ENCODE results near the gene ITIH3. TPM values are rescaled to one million over a fixed set of nuclear protein-coding genes. Genes with fewer than 3 reads are reported as not detected.

Gene ITIH3
- polyA plus RNA-seq, 1 of the 3 experiments (the other 2 are of a cell fraction): 4.3 TPM

DNA sequence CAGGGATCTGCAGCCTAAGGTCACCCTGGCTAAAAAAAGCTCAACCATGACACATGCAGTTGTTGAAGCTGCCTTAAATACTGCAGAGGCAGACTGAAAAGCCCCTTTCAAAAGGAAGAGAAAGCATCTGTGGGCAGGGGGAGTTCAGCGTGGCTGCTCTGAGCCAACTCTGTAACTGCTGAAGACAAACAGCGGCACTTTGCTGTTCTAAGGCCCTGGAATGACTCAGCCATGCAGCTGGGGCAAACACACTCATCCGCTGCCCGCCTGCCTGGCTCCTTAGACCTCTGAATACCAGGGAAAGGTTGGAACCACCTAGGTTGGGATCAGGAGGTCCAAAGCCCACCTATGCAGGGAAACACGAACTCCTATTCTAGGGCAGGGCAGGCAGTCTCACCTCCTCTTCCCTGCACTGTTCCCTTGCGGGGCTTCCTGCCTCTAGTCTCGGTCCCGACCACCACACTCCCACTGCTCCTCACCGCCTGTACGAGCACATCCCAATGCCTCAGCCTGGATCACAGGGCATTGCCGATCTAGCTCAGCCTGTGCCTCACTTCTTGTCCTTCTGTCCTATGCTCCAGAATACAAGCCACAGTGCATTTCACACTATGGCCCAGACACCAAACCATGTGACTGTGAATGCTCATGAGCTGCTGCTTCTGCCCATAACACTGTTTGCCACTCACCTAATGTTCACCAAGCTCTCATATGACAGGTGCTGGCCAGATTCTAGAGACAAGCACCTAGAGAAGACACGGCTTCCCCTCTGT lies 46.8 kb downstream of the ITIH3 start:
- Histone ChIP-seq H3K79me2 (ENCODE audit: insufficient read depth) (no peaks in the 10 kb centered on the region), H3K9me2 (no peaks in the 10 kb centered on the region), H3K27me3 (ENCODE audit: insufficient read depth) (no peaks in the 10 kb centered on the region), H3K4me2 (no peak overlapping the region), H3K9ac (no peak overlapping the region), H3K9me3 (no peaks in the 10 kb centered on the region), H3K36me3 (replicated peaks in 1 of 2; ENCODE audit: control insufficient read depth in 1 of 2, insufficient read depth in 2 of 2, low read length in 1 of 2) (peaks cover 0 to 21% of the 10 kb centered on the region in 2 experiments), H2AFZ (ENCODE audit: low read depth) (no peak overlapping the region), H4K20me1 (ENCODE audit: insufficient read depth) (no peaks in the 10 kb centered on the region), H3K4me3 (ENCODE audit: low read depth in 2 of 2, low read length in 1 of 2) (no peak overlapping the region), H3F3A (replicated peaks; ENCODE audit: insufficient read depth) (no peaks in the 10 kb centered on the region), H3K4me1 (ENCODE audit: control insufficient read depth in 1 of 2, insufficient read depth in 2 of 2, low read depth in 1 of 2, low read length in 1 of 2) (no peaks in the 10 kb centered on the region), H3K27ac (ENCODE audit: low read depth in 2 of 2, low read length in 1 of 2) (no peak overlapping the region)
- ChIA-PET POLR2A (interaction anchor here (0.6 kb wide), 1 partner anchor 290 kb away, joined by 4 read pairs; no protein-coding TSS in a partner anchor), CTCF (interaction anchor here (0.8 to 1.5 kb wide), 2 partner anchors 11 to 232 kb away, joined by 3 read pairs; no protein-coding TSS in a partner anchor)
- TF ChIP-seq SIN3A (IDR thresholded peaks at IDR 0.05; ENCODE audit: borderline replicate concordance, low read depth, low read length) (no peak), MEF2A (IDR thresholded peaks at IDR 0.05; ENCODE audit: borderline replicate concordance, low read depth) (no peak), CHD2 (IDR thresholded peaks at IDR 0.05; ENCODE audit: low read length, partially characterized antibody) (no peak), GATA2 (CRISPR knock-in tag; IDR thresholded peaks at IDR 0.05) (no peak), RAD21 (IDR thresholded peaks at IDR 0.05; ENCODE audit: low read length) (no peak), RXRA (IDR thresholded peaks at IDR 0.05; ENCODE audit: borderline replicate concordance, low read depth) (no peak), YY1 (IDR thresholded peaks at IDR 0.05; ENCODE audit: low read depth) (no peak), EP300 (IDR thresholded peaks at IDR 0.05; ENCODE audit: borderline replicate concordance in 1 of 2, low read depth in 1 of 2, low read length in 1 of 2) (no peak), USF1 (IDR thresholded peaks at IDR 0.05; ENCODE audit: borderline replicate concordance, low read depth) (no peak), NRF1 (IDR thresholded peaks at IDR 0.05; ENCODE audit: low read depth, low read length) (no peak), ZBTB33 (IDR thresholded peaks at IDR 0.05; ENCODE audit: borderline replicate concordance, low read depth) (no peak), TAF1 (IDR thresholded peaks at IDR 0.05; ENCODE audit: borderline replicate concordance, low read depth, low read length) (no peak), RCOR1 (IDR thresholded peaks at IDR 0.05; ENCODE audit: low read length) (no peak), POLR2AphosphoS5 (IDR thresholded peaks at IDR 0.05; ENCODE audit: low read depth, low read length) (no peak), ELF1 (IDR thresholded peaks at IDR 0.05) (no peak)
- TF ChIP-seq, protein P1, sequence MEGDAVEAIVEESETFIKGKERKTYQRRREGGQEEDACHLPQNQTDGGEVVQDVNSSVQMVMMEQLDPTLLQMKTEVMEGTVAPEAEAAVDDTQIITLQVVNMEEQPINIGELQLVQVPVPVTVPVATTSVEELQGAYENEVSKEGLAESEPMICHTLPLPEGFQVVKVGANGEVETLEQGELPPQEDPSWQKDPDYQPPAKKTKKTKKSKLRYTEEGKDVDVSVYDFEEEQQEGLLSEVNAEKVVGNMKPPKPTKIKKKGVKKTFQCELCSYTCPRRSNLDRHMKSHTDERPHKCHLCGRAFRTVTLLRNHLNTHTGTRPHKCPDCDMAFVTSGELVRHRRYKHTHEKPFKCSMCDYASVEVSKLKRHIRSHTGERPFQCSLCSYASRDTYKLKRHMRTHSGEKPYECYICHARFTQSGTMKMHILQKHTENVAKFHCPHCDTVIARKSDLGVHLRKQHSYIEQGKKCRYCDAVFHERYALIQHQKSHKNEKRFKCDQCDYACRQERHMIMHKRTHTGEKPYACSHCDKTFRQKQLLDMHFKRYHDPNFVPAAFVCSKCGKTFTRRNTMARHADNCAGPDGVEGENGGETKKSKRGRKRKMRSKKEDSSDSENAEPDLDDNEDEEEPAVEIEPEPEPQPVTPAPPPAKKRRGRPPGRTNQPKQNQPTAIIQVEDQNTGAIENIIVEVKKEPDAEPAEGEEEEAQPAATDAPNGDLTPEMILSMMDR (IDR thresholded peaks at IDR 0.05): no peak
- TF ChIP-seq, protein P2, sequence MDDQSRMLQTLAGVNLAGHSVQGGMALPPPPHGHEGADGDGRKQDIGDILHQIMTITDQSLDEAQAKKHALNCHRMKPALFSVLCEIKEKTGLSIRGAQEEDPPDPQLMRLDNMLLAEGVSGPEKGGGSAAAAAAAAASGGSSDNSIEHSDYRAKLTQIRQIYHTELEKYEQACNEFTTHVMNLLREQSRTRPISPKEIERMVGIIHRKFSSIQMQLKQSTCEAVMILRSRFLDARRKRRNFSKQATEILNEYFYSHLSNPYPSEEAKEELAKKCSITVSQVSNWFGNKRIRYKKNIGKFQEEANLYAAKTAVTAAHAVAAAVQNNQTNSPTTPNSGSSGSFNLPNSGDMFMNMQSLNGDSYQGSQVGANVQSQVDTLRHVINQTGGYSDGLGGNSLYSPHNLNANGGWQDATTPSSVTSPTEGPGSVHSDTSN (IDR thresholded peaks at IDR 0.05): no peak
- 93% methylated on average over 8 of the region's 12 CpGs for WGBS (ENCODE audit: low lambda C conversion rate)
- no peak for DNase-seq
